Endothelial cell of umbilical vein (primary cell): ENCODE results near the gene GLP1R. TPM values are rescaled to one million over a fixed set of nuclear protein-coding genes. Genes with fewer than 3 reads are reported as not detected.

Experiments
- BruUV-seq: library from RNA; stranded (reverse); fragments of 400-500 nt; replicated peaks from 2 replicates; lab custom pipeline; 2021; lab: Mats Ljungman, UMichigan
- CTCF ChIA-PET: fragments of 300-600, 350-600 bp; sonication (Branson Sonifier 250); formaldehyde crosslinking; loops from one replicate; lab custom pipeline; 2021; ENCODE audit warnings: antibody characterized with exemption, inconsistent platforms; lab: Charles Lee
- POLR2A ChIA-PET: fragments of 300-600, 350-600 bp; sonication (Branson Sonifier 250); formaldehyde crosslinking; loops from one replicate; lab custom pipeline; 2021; ENCODE audit warnings: antibody characterized with exemption, inconsistent platforms; lab: Charles Lee
- DNase-seq: peaks from one replicate; pipeline ENCODE4 v3.0.0-alpha.2; 2011; ENCODE audit warnings: low read depth, low spot score
- FAIRE-seq: peaks from 2 replicates; lab custom pipeline; 2011; peaks lifted over from hg19 to GRCh38; lab: Jason Lieb, UNC
- H2AFZ ChIP-seq: 2 replicates; pipeline ENCODE4 v1.6.0; 2012; ENCODE audit warnings: low read depth, low read length, control low read depth, inconsistent platforms
- H3K27ac ChIP-seq: 2 replicates; pipeline ENCODE4 v1.5.1; 2011; ENCODE audit warnings: low read depth, mild to moderate bottlenecking, control low read depth, low read length, moderate library complexity; ENCODE audit not compliant: insufficient read depth
- H3K27me3 ChIP-seq, 2 experiments: 2 replicates each; pipeline versions ENCODE4 v1.6.0 to v1.6.1; 2011; ENCODE audit warnings: low read length in 2 of 2, mixed read lengths in 1 of 2; ENCODE audit not compliant: control insufficient read depth in 2 of 2, insufficient read depth in 2 of 2
- H3K36me3 ChIP-seq, 2 experiments: 2 replicates in 1 of 2; 3 replicates in 1 of 2; pipeline ENCODE4 v1.5.1; 2011; ENCODE audit warnings: low read length in 2 of 2, mild to moderate bottlenecking in 1 of 2, moderate library complexity in 1 of 2; ENCODE audit not compliant: control insufficient read depth in 2 of 2, insufficient read depth in 2 of 2; ENCODE audit errors: extremely low read depth in 1 of 2
- H3K4me1 ChIP-seq: 3 replicates; pipeline ENCODE4 v1.5.1; 2011; ENCODE audit warnings: mild to moderate bottlenecking, low read length; ENCODE audit not compliant: control insufficient read depth, insufficient read depth; ENCODE audit errors: extremely low read depth
- H3K4me2 ChIP-seq: 2 replicates; pipeline ENCODE4 v1.6.1; 2011; ENCODE audit warnings: low read length, control low read depth, mixed read lengths; ENCODE audit not compliant: insufficient read depth
- H3K4me3 ChIP-seq, 3 experiments: fragments of 200-600 bp in 1 of 3; sonication (generic), shearing (Covaris generic) in 1 of 3; replicated peaks in 1 of 3; 2 replicates each; pipeline ENCODE4 v1.5.1; 2011 to 2016; ENCODE audit warnings: control low read depth in 3 of 3, low read length in 3 of 3, mild to moderate bottlenecking in 2 of 3, inconsistent platforms in 1 of 3, low read depth in 1 of 3, moderate library complexity in 1 of 3; ENCODE audit not compliant: insufficient read depth in 1 of 3
- H3K79me2 ChIP-seq: 2 replicates; pipeline ENCODE4 v1.6.0; 2012; ENCODE audit warnings: low read length, inconsistent platforms; ENCODE audit not compliant: control insufficient read depth, insufficient read depth
- H3K9ac ChIP-seq: replicated peaks from 2 replicates; pipeline ENCODE3; 2011; ENCODE audit warnings: low read length, control low read depth; ENCODE audit not compliant: insufficient read depth; ENCODE audit errors: extremely low read depth
- H3K9me1 ChIP-seq: replicated peaks from 3 replicates; pipeline ENCODE4 v1.6.0; 2011; ENCODE audit warnings: mild to moderate bottlenecking, low read length; ENCODE audit not compliant: control insufficient read depth, insufficient read depth; ENCODE audit errors: extremely low read depth
- H3K9me3 ChIP-seq: replicated peaks from 2 replicates; pipeline ENCODE4 v1.5.1; 2012; ENCODE audit warnings: low read length, inconsistent platforms; ENCODE audit not compliant: control insufficient read depth, insufficient read depth
- H4K20me1 ChIP-seq: replicated peaks from 2 replicates; pipeline ENCODE3; 2011; ENCODE audit warnings: mild to moderate bottlenecking, low read length; ENCODE audit not compliant: control insufficient read depth, insufficient read depth; ENCODE audit errors: extremely low read depth
- EZH2 ChIP-seq: IDR thresholded peaks from 2 replicates; pipeline ENCODE4 v1.6.1; 2012; ENCODE audit warnings: borderline replicate concordance, low read depth, mild to moderate bottlenecking, moderate library complexity, low read length, inconsistent platforms; ENCODE audit not compliant: severe bottlenecking
- FOS ChIP-seq: IDR thresholded peaks from 2 replicates; pipeline ENCODE4 v1.6.1; 2011; ENCODE audit warnings: mild to moderate bottlenecking, low read length, moderate library complexity, borderline replicate concordance; ENCODE audit not compliant: insufficient read depth
- GATA2 ChIP-seq: IDR thresholded peaks from 2 replicates; pipeline ENCODE4 v1.7.0; 2011; ENCODE audit warnings: low read depth, mild to moderate bottlenecking, moderate library complexity, mixed read lengths, low read length; ENCODE audit not compliant: insufficient read length, insufficient read depth
- JUN ChIP-seq: IDR thresholded peaks from 2 replicates; pipeline ENCODE4 v1.6.1; 2011; ENCODE audit warnings: borderline replicate concordance, low read depth; ENCODE audit not compliant: insufficient read length, insufficient read depth
- MAX ChIP-seq: IDR thresholded peaks from 2 replicates; pipeline ENCODE4 v1.6.1; 2011; ENCODE audit not compliant: insufficient read depth, insufficient read length
- MYC ChIP-seq: IDR thresholded peaks from one replicate; pipeline ENCODE4 v1.6.1; 2011; ENCODE audit warnings: mild to moderate bottlenecking, low read depth, low read length
- POLR2A ChIP-seq: IDR thresholded peaks from 2 replicates; pipeline ENCODE4 v1.6.1; 2012; ENCODE audit warnings: low read depth, mild to moderate bottlenecking, control low read depth, low read length
- POLR2AphosphoS5 ChIP-seq: IDR thresholded peaks from 2 replicates; pipeline ENCODE4 v1.6.1; 2012; ENCODE audit warnings: low read depth, mild to moderate bottlenecking, control low read depth, low read length, moderate library complexity; ENCODE audit not compliant: insufficient read depth
- dilution Hi-C: fragments of 300-500 bp; cut with MboI; formaldehyde crosslinking; loops from one replicate; pipeline ENCODE4 v1.15.0; 2019; ENCODE audit warnings: low sequenced_read_pairs; ENCODE audit not compliant: extremely low pct_ligation_motif_present
- intact Hi-C: fragments of 100-400 bp; cut with micrococcal nuclease; formaldehyde crosslinking; loops from one replicate; pipeline ENCODE4 v1.10.0; 2022
- polyA plus RNA-seq, 4 experiments: library from polyadenylated mRNA; depleted of rRNA in 3 of 4; stranded (reverse) in 3 of 4; unstranded in 1 of 4; fragments of >200 nt; gene quantifications; 2 replicates each; pipeline versions ENCODE4 v1.2.1 to v1.2.3, GENCODE V29; 2011 to 2012; ENCODE audit warnings: missing spikeins in 1 of 4
- total RNA-seq: library from RNA; stranded (reverse); gene quantifications from 2 replicates; pipeline ENCODE4 v1.2.3, GENCODE V29; 2021
- TF ChIP-seq, protein P1 (sequence below), 2 donors: IDR thresholded peaks; 1 replicate in 1 of 2; 2 replicates in 1 of 2; pipeline ENCODE4 v1.5.1; 2011; ENCODE audit warnings: low read length in 2 of 2, mild to moderate bottlenecking in 2 of 2, moderate library complexity in 2 of 2, control low read depth in 1 of 2, inconsistent platforms in 1 of 2, low read depth in 1 of 2; ENCODE audit not compliant: insufficient read depth in 1 of 2; ENCODE audit errors: extremely low read depth in 1 of 2

Gene GLP1R
- total and polyA plus RNA-seq, 2 donors (not counting 3 experiments of a cell fraction or from before 2014, with no cell fraction given): not detected

GRCh38 chr6:39054577-39055142 is 6.1 kb downstream of the GLP1R start:
- no TSS peak for BruUV-seq
- Histone ChIP-seq H3K9me3 (no peaks in the 10 kb centered on the region), H3K4me1 (no peaks in the 10 kb centered on the region), H3K27ac (no peak overlapping the region), H3K4me3 (no peak overlapping the region), H3K36me3 (no peaks in the 10 kb centered on the region), H3K4me2 (no peak overlapping the region), H2AFZ (no peak overlapping the region), H4K20me1 (no peaks in the 10 kb centered on the region), H3K9me1 (no peaks in the 10 kb centered on the region), H3K27me3 (peaks cover 4 to 7% of the 10 kb centered on the region in 2 experiments), H3K79me2 (no peaks in the 10 kb centered on the region), H3K9ac (no peak overlapping the region)
- CTCF ChIA-PET: no interaction called here
- TF ChIP-seq MYC (no peak), GATA2 (no peak), MAX (no peak), EZH2 (no peak), JUN (no peak), POLR2A (no peak), FOS (no peak), POLR2AphosphoS5 (no peak)
- TF ChIP-seq, protein P1, sequence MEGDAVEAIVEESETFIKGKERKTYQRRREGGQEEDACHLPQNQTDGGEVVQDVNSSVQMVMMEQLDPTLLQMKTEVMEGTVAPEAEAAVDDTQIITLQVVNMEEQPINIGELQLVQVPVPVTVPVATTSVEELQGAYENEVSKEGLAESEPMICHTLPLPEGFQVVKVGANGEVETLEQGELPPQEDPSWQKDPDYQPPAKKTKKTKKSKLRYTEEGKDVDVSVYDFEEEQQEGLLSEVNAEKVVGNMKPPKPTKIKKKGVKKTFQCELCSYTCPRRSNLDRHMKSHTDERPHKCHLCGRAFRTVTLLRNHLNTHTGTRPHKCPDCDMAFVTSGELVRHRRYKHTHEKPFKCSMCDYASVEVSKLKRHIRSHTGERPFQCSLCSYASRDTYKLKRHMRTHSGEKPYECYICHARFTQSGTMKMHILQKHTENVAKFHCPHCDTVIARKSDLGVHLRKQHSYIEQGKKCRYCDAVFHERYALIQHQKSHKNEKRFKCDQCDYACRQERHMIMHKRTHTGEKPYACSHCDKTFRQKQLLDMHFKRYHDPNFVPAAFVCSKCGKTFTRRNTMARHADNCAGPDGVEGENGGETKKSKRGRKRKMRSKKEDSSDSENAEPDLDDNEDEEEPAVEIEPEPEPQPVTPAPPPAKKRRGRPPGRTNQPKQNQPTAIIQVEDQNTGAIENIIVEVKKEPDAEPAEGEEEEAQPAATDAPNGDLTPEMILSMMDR (IDR thresholded peaks at IDR 0.05; ENCODE audit: extremely low read depth in 1 of 2, insufficient read depth in 1 of 2, low read depth in 1 of 2, low read length in 2 of 2): no peak
- DNase-seq (no peak), FAIRE-seq (no peak)
- intact Hi-C loops: no loop called here
- POLR2A ChIA-PET: no interaction called here
- dilution Hi-C loops: no loop called here
